ENCODE data around the gene DOCK4. TPM values are rescaled to one million over a fixed set of nuclear protein-coding genes. Genes with fewer than 3 reads are reported as not detected.
A peak's percentile ranks its signal among the peaks of the same experiment; 100 is the strongest.

Gene DOCK4
- polyA plus RNA-seq, 2 of the 4 experiments (the other 2 are of a cell fraction) = 13.7 to 15.7 TPM

DNA sequence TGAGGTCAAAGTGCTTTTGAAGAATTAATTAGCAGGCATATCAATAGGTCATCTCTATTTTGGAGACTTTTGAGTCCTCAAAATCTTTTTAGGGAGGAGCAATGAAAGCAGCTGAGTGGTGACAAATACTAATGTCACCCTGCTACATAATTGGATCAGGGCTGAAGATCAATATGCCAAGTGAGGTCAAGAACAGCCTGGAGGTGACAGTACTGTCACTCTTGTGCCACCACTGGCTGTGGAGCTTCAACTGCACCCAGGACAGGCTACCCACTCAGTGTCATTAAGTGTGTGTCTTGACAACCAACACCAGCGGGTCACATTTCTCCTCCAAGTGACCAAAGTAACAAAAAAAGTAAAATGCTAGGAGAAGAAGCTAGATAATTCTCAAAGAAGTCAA, 167.8 kb downstream of the DOCK4 start:
- DNase-seq (ENCODE audit: low read depth in 1 of 2, low spot score in 1 of 2) (no peak), ATAC-seq (no peak), FAIRE-seq (no peak)
- Histone ChIP-seq H3K4me1 (peaks cover 19% of the 10 kb centered on the region), H3K9me3 (no peaks in the 10 kb centered on the region), H3K27ac (no peak overlapping the region), H3K4me2 (no peak overlapping the region), H3K4me3 (no peak overlapping the region)
- TF ChIP-seq CEBPB (IDR thresholded peaks at IDR 0.05) = no peak
- TF ChIP-seq SREBF2 (IDR thresholded peaks at IDR 0.05) = no peak
- no peak for TF ChIP-seq RAD21 (conservative IDR thresholded peaks at IDR 0.05 in 1 of 2, IDR thresholded peaks at IDR 0.05 in 1 of 2)
- TF ChIP-seq EHMT2 (IDR thresholded peaks at IDR 0.05; ENCODE audit: low read depth) = no peak
- TF ChIP-seq, protein P1, sequence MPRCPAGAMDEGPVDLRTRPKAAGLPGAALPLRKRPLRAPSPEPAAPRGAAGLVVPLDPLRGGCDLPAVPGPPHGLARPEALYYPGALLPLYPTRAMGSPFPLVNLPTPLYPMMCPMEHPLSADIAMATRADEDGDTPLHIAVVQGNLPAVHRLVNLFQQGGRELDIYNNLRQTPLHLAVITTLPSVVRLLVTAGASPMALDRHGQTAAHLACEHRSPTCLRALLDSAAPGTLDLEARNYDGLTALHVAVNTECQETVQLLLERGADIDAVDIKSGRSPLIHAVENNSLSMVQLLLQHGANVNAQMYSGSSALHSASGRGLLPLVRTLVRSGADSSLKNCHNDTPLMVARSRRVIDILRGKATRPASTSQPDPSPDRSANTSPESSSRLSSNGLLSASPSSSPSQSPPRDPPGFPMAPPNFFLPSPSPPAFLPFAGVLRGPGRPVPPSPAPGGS (IDR thresholded peaks at IDR 0.05) = no peak
- no peak for TF ChIP-seq NR3C1 (IDR thresholded peaks at IDR 0.05)
- TF ChIP-seq HOXB13 (CRISPR knock-in tag; IDR thresholded peaks at IDR 0.05; ENCODE audit: low read depth) = no peak
- no peak for TF ChIP-seq RCOR1 (IDR thresholded peaks at IDR 0.05; ENCODE audit: low read depth, low read length)
- TF ChIP-seq, protein P2, sequence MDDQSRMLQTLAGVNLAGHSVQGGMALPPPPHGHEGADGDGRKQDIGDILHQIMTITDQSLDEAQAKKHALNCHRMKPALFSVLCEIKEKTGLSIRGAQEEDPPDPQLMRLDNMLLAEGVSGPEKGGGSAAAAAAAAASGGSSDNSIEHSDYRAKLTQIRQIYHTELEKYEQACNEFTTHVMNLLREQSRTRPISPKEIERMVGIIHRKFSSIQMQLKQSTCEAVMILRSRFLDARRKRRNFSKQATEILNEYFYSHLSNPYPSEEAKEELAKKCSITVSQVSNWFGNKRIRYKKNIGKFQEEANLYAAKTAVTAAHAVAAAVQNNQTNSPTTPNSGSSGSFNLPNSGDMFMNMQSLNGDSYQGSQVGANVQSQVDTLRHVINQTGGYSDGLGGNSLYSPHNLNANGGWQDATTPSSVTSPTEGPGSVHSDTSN (IDR thresholded peaks at IDR 0.05) = no peak
- TF ChIP-seq MAZ (IDR thresholded peaks at IDR 0.05; ENCODE audit: borderline replicate concordance, low read depth, low read length) = no peak
- no peak for TF ChIP-seq FOSB (CRISPR knock-in tag; IDR thresholded peaks at IDR 0.05)
- no peak for TF ChIP-seq NFE2L2 (conservative IDR thresholded peaks at IDR 0.05; ENCODE audit: low read length)
- no peak for TF ChIP-seq RFX5 (IDR thresholded peaks at IDR 0.05)
- TF ChIP-seq SMC3 (IDR thresholded peaks at IDR 0.05) = no peak
- TF ChIP-seq CBX8 (IDR thresholded peaks at IDR 0.05) = no peak
- ChIA-PET POLR2A (no interaction called here), CTCF (no interaction called here)
- WGBS (ENCODE audit: missing lambda C conversion rate) = 88% methylated on average over 1 of the region's 1 CpG

DNA sequence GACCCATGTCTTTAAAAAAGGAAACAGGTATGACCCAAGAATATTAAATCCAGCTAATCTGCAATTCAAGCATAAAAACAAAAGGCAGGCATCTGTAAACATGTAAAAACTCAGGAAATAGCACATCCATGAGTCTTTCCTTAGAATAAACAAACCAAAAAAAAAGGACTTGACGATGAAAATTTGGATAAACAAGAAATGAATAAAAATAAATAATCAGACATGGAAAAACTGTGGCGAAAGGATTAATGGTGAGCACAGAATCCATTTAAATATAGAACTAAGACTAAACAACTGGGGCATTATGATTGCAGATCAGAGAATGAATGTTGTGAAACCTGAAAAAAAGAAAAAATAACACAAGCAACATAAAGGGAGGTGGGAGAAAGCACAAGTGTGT, 170.1 kb downstream of the DOCK4 start:
- WGBS (ENCODE audit: missing lambda C conversion rate) = 23% methylated on average over 2 of the region's 2 CpGs
- DNase-seq (ENCODE audit: low read depth in 1 of 2, low spot score in 1 of 2) (no peak), FAIRE-seq (peak; percentile 7), ATAC-seq (no peak)
- Histone ChIP-seq H3K4me3 (no peak overlapping the region), H3K9me3 (no peaks in the 10 kb centered on the region), H3K4me2 (peak overlapping the region; percentile 60), H3K27ac (peak overlapping the region in 1 of 2 experiments; percentile 23; a peak in 1 of 6 replicates), H3K4me1 (peaks cover 27% of the 10 kb centered on the region)
- TF ChIP-seq, protein P3, sequence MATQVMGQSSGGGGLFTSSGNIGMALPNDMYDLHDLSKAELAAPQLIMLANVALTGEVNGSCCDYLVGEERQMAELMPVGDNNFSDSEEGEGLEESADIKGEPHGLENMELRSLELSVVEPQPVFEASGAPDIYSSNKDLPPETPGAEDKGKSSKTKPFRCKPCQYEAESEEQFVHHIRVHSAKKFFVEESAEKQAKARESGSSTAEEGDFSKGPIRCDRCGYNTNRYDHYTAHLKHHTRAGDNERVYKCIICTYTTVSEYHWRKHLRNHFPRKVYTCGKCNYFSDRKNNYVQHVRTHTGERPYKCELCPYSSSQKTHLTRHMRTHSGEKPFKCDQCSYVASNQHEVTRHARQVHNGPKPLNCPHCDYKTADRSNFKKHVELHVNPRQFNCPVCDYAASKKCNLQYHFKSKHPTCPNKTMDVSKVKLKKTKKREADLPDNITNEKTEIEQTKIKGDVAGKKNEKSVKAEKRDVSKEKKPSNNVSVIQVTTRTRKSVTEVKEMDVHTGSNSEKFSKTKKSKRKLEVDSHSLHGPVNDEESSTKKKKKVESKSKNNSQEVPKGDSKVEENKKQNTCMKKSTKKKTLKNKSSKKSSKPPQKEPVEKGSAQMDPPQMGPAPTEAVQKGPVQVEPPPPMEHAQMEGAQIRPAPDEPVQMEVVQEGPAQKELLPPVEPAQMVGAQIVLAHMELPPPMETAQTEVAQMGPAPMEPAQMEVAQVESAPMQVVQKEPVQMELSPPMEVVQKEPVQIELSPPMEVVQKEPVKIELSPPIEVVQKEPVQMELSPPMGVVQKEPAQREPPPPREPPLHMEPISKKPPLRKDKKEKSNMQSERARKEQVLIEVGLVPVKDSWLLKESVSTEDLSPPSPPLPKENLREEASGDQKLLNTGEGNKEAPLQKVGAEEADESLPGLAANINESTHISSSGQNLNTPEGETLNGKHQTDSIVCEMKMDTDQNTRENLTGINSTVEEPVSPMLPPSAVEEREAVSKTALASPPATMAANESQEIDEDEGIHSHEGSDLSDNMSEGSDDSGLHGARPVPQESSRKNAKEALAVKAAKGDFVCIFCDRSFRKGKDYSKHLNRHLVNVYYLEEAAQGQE (IDR thresholded peaks at IDR 0.05) = no peak
- no peak for TF ChIP-seq FOSL2 (IDR thresholded peaks at IDR 0.05)
- TF ChIP-seq FOSL2 (CRISPR knock-in tag; IDR thresholded peaks at IDR 0.05) = peak; percentile 29; the same call in 1 of the 2 replicates
- TF ChIP-seq FOXS1 (CRISPR knock-in tag; IDR thresholded peaks at IDR 0.05) = no peak
- TF ChIP-seq, protein P1 (IDR thresholded peaks at IDR 0.05) = no peak
- no peak for TF ChIP-seq CEBPB (IDR thresholded peaks at IDR 0.05)
- no peak for TF ChIP-seq FOSB (CRISPR knock-in tag; IDR thresholded peaks at IDR 0.05)
- no peak for TF ChIP-seq KDM5A (IDR thresholded peaks at IDR 0.05)
- TF ChIP-seq, protein P4, sequence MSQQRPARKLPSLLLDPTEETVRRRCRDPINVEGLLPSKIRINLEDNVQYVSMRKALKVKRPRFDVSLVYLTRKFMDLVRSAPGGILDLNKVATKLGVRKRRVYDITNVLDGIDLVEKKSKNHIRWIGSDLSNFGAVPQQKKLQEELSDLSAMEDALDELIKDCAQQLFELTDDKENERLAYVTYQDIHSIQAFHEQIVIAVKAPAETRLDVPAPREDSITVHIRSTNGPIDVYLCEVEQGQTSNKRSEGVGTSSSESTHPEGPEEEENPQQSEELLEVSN (IDR thresholded peaks at IDR 0.05; ENCODE audit: borderline replicate concordance, low read depth) = no peak
- ChIA-PET CTCF (interaction anchor here (1.2 kb wide), 1 partner anchor 50 kb away, joined by 3 read pairs; no protein-coding TSS in a partner anchor), POLR2A (no interaction called here)
